Astrocyte (in vitro differentiated cells and primary cell): ENCODE measurements around the gene FBXL19. TPM values are rescaled to one million over a fixed set of nuclear protein-coding genes. Genes with fewer than 3 reads are reported as not detected.

ENCODE experiments used
- DNase-seq: peaks from one replicate; pipeline ENCODE4 v3.0.0-alpha.2; 2010; ENCODE audit warnings: low read depth
- FAIRE-seq: peaks from 2 replicates; lab custom pipeline; 2011; peaks lifted over from hg19 to GRCh38; lab: Jason Lieb, UNC
- H2AFZ ChIP-seq: 2 replicates; pipeline ENCODE4 v1.6.0; 2012; ENCODE audit warnings: low read depth, low read length, inconsistent platforms
- H3K27ac ChIP-seq: 2 replicates; pipeline ENCODE4 v1.5.1; 2011; ENCODE audit warnings: low read depth, low read length, inconsistent platforms
- H3K27me3 ChIP-seq: 2 replicates; pipeline ENCODE4 v1.6.0; 2011; ENCODE audit warnings: low read length, inconsistent platforms; ENCODE audit not compliant: insufficient read depth
- H3K36me3 ChIP-seq: 2 replicates; pipeline ENCODE4 v1.5.1; 2011; ENCODE audit warnings: low read length, inconsistent platforms; ENCODE audit not compliant: insufficient read depth
- H3K4me1 ChIP-seq: 2 replicates; pipeline ENCODE4 v1.5.1; 2011; ENCODE audit warnings: low read length, inconsistent platforms; ENCODE audit not compliant: insufficient read depth
- H3K4me2 ChIP-seq: 2 replicates; pipeline ENCODE4 v1.6.0; 2012; ENCODE audit warnings: low read length, inconsistent platforms
- H3K4me3 ChIP-seq: 2 replicates; pipeline ENCODE4 v1.5.1; 2011; ENCODE audit warnings: low read depth, mild to moderate bottlenecking, low read length, inconsistent platforms; ENCODE audit not compliant: insufficient read depth
- H3K79me2 ChIP-seq: 2 replicates; pipeline ENCODE4 v1.6.0; 2012; ENCODE audit warnings: mild to moderate bottlenecking, low read length, inconsistent platforms; ENCODE audit not compliant: insufficient read depth
- H3K9ac ChIP-seq: 2 replicates; pipeline ENCODE4 v1.6.0; 2012; ENCODE audit warnings: mild to moderate bottlenecking, low read length, inconsistent platforms
- H3K9me3 ChIP-seq: 2 replicates; pipeline ENCODE4 v1.5.1; 2012; ENCODE audit warnings: low read depth, mild to moderate bottlenecking, low read length, inconsistent platforms; ENCODE audit not compliant: insufficient read depth
- H4K20me1 ChIP-seq: 2 replicates; pipeline ENCODE4 v1.6.0; 2012; ENCODE audit warnings: low read length, inconsistent platforms; ENCODE audit not compliant: insufficient read depth
- H3K27ac Mint-ChIP-seq: one replicate; pipeline ENCODE4 v1.8.0; 2021; ENCODE audit warnings: mild to moderate bottlenecking, mixed read lengths; ENCODE audit not compliant: unreplicated experiment
- H3K27me3 Mint-ChIP-seq: one replicate; pipeline ENCODE4 v1.8.0; 2021; ENCODE audit warnings: low read depth, mixed read lengths; ENCODE audit not compliant: unreplicated experiment
- H3K36me3 Mint-ChIP-seq: one replicate; pipeline ENCODE4 v1.8.0; 2021; ENCODE audit warnings: low read depth, mixed read lengths; ENCODE audit not compliant: unreplicated experiment
- H3K4me1 Mint-ChIP-seq: one replicate; pipeline ENCODE4 v1.8.0; 2021; ENCODE audit warnings: low read depth, mixed read lengths; ENCODE audit not compliant: unreplicated experiment
- H3K4me3 Mint-ChIP-seq: one replicate; pipeline ENCODE4 v1.8.0; 2021; ENCODE audit warnings: mild to moderate bottlenecking, moderate library complexity, mixed read lengths; ENCODE audit not compliant: unreplicated experiment
- H3K9me3 Mint-ChIP-seq: one replicate; pipeline ENCODE4 v1.8.0; 2021; ENCODE audit warnings: mild to moderate bottlenecking, mixed read lengths; ENCODE audit not compliant: unreplicated experiment
- EZH2 ChIP-seq: IDR thresholded peaks from 2 replicates; pipeline ENCODE4 v1.6.1; 2012; ENCODE audit warnings: mild to moderate bottlenecking, low read length, inconsistent platforms; ENCODE audit not compliant: insufficient read depth
- total RNA-seq: library from RNA; stranded (reverse); gene quantifications from 2 replicates; pipeline ENCODE4 v1.2.1, GENCODE V29; 2021
- TF ChIP-seq, protein P1 (sequence below): IDR thresholded peaks from 2 replicates; pipeline ENCODE4 v1.5.1; 2011; ENCODE audit warnings: low read depth, mild to moderate bottlenecking, inconsistent platforms, low read length, moderate library complexity; ENCODE audit not compliant: insufficient read depth

Gene FBXL19
- total RNA-seq, 1 donor from 2014 or later = 42.5 TPM

DNA sequence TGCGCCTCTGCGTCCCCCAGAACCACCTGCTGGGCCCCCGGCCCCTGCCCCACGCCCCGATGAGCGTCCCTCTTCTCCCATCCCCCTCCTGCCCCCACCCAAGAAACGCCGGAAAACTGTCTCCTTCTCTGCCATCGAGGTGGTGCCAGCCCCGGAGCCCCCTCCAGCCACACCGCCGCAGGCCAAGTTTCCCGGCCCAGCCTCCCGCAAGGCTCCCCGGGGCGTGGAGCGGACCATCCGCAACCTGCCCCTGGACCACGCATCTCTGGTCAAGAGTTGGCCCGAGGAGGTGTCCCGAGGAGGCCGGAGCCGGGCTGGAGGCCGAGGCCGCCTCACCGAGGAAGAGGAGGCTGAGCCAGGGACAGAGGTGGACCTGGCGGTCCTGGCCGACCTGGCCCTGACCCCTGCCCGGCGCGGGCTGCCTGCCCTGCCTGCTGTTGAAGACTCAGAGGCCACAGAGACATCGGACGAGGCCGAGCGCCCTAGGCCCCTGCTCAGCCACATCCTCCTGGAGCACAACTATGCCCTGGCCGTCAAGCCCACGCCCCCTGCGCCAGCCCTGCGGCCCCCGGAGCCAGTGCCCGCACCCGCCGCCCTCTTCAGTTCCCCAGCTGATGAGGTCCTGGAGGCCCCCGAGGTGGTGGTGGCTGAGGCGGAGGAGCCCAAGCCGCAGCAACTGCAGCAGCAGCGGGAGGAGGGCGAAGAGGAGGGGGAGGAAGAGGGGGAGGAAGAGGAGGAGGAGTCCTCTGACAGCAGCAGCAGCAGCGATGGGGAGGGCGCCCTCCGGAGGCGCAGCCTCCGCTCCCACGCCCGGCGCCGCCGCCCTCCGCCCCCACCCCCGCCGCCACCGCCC lies 56.0 kb downstream of the FBXL19 start:
- no peak overlapping the region for H2AFZ ChIP-seq
- DNase-seq = no peak
- no peak overlapping the region for H3K27ac Mint-ChIP-seq
- H3K27me3 ChIP-seq = no peaks in the 10 kb centered on the region
- no peak overlapping the region for H3K4me3 Mint-ChIP-seq
- no peaks in the 10 kb centered on the region for H3K4me1 ChIP-seq
- H3K36me3 ChIP-seq = peaks cover 14% of the 10 kb centered on the region
- TF ChIP-seq, protein P1, sequence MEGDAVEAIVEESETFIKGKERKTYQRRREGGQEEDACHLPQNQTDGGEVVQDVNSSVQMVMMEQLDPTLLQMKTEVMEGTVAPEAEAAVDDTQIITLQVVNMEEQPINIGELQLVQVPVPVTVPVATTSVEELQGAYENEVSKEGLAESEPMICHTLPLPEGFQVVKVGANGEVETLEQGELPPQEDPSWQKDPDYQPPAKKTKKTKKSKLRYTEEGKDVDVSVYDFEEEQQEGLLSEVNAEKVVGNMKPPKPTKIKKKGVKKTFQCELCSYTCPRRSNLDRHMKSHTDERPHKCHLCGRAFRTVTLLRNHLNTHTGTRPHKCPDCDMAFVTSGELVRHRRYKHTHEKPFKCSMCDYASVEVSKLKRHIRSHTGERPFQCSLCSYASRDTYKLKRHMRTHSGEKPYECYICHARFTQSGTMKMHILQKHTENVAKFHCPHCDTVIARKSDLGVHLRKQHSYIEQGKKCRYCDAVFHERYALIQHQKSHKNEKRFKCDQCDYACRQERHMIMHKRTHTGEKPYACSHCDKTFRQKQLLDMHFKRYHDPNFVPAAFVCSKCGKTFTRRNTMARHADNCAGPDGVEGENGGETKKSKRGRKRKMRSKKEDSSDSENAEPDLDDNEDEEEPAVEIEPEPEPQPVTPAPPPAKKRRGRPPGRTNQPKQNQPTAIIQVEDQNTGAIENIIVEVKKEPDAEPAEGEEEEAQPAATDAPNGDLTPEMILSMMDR = no peak
- no peak for TF ChIP-seq EZH2
- H3K4me3 ChIP-seq = no peak overlapping the region
- H3K9me3 ChIP-seq = no peaks in the 10 kb centered on the region
- no peaks in the 10 kb centered on the region for H3K27me3 Mint-ChIP-seq
- H3K4me2 ChIP-seq = no peak overlapping the region
- peaks cover 18% of the 10 kb centered on the region for H3K36me3 Mint-ChIP-seq
- H3K9me3 Mint-ChIP-seq = peaks cover 4% of the 10 kb centered on the region
- no peak overlapping the region for H3K9ac ChIP-seq
- no peaks in the 10 kb centered on the region for H3K79me2 ChIP-seq
- peaks cover 26% of the 10 kb centered on the region for H4K20me1 ChIP-seq
- no peaks in the 10 kb centered on the region for H3K4me1 Mint-ChIP-seq
- no peak for FAIRE-seq
- H3K27ac ChIP-seq = no peak overlapping the region

DNA sequence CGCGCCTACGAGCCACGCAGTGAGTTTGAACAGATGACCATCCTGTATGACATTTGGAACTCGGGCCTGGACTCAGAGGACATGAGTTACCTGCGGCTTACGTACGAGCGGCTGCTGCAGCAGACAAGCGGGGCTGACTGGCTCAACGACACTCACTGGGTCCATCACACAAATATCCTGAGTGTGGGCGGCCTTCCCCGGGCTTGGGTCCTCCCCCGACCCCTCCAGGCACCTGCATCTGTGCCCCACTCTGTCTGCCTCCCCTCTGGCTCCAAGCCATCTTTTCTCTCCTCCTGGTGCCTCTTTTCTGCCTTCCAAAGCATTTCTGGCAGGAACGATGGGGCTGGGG lies 56.6 kb downstream of the FBXL19 start:
- no peak for FAIRE-seq
- no peak overlapping the region for H3K4me3 Mint-ChIP-seq

More for the DNA sequence above, 56.6 kb downstream of the FBXL19 start:
- H3K4me1 Mint-ChIP-seq = no peaks in the 10 kb centered on the region
- no peak overlapping the region for H3K9ac ChIP-seq
- no peak overlapping the region for H3K4me3 ChIP-seq
- H3K4me2 ChIP-seq = no peak overlapping the region
- no peak overlapping the region for H3K27ac ChIP-seq
- no peaks in the 10 kb centered on the region for H3K9me3 ChIP-seq
- H3K27me3 Mint-ChIP-seq = no peaks in the 10 kb centered on the region
- H2AFZ ChIP-seq = no peak overlapping the region
- no peak for TF ChIP-seq EZH2
- TF ChIP-seq, protein P1 = no peak
- no peaks in the 10 kb centered on the region for H3K79me2 ChIP-seq
- H3K27ac Mint-ChIP-seq = no peak overlapping the region
- H3K27me3 ChIP-seq = no peaks in the 10 kb centered on the region
- no peak for DNase-seq
- peaks cover 4% of the 10 kb centered on the region for H3K9me3 Mint-ChIP-seq
- H3K4me1 ChIP-seq = no peaks in the 10 kb centered on the region
- peaks cover 17% of the 10 kb centered on the region for H3K36me3 Mint-ChIP-seq
- peaks cover 14% of the 10 kb centered on the region for H3K36me3 ChIP-seq
- peaks cover 29% of the 10 kb centered on the region for H4K20me1 ChIP-seq
